Esophagus mucosa (tissue), 1 donor: Measurements from ENCODE around the gene KCNH1. TPM values are rescaled to one million over a fixed set of nuclear protein-coding genes. Genes with fewer than 3 reads are reported as not detected.

ENCODE experiments used
- ATAC-seq: fragments of 200-7000 bp; cut with Tn5 transposase; one replicate; pipeline ENCODE4 v1.9.1; 2020
- total RNA-seq: library from RNA; stranded (reverse); gene quantifications from one replicate; pipeline ENCODE4 v1.2.4, GENCODE V29; 2023
- donor health status: DM: yes; HTN: yes; CAD: no.

Gene KCNH1
- total RNA-seq, 1 donor from 2014 or later: 1.2 TPM

DNA sequence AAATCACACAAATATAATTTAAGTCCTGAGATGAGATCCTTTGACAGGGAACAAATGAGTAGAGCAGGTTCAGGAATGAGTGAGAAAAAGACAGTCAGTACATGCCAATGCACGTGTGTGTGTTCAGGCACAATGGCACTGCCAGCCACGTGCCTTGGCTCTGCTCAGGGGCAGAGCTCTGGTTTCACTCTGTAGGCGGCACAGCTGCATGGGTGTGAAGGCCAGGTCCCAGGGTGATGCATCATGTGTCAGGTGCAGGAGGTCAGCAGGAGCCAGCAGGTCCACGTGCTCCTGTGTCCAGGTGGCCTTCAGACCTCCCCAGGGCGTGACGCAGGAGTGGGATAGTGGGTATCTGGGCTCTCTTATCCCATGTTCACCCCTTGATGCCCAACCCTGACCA lies 386.1 kb downstream of the KCNH1 start:
- peak; percentile 77 for ATAC-seq

DNA sequence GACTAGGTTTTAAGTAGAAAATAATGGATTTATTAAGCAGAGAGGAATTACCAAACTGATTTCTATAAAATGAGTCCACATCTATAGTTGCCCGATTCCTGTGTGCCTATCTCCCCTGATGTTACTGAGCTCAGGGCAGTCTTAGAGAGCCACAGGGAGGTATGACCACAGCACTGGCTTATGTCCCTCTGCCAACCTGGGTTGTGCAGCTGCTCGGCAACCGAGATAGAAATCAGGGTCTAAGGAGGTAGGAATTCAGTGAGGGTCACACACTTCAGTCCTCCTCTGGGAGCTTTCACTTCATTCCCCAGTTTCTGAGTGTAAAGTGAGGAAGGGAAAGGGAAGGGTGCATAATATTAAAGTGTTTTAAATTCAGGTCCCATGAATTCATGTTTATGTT lies 386.8 kb downstream of the KCNH1 start:
- no peak for ATAC-seq

DNA sequence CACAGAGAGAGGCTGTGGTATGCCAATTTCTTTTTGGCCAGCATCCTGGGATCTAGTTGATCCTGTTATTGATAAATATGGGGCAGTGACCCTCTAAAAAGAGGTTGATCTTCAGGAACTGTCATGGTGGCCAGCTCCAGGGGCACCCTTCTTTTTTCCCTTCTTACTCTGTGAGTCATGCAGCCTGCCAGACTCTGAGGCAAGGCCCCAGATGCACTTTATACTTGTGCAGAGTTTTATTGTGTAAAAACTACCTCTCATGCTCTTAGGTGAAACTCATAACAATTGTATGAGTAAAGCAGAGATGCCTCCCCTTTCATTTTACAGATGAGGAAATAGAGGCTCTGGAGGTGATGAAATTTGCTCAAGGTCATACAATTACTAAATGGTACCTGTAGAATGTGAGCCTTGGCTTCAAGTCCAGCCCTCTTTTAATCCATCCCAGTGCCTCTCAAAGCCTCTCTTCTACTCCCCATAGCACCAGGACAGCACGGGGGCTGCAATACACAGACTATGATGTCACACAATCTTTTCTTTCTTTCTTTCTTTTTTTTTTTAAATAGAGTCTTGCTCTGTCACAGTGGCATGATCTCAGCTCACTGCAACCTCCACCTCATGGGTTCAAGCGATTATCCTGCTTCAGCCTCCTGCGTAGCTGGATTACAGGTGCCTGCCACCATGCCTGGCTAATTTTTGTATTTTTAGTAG lies 387.8 kb downstream of the KCNH1 start:
- peak; percentile 15 for ATAC-seq

DNA sequence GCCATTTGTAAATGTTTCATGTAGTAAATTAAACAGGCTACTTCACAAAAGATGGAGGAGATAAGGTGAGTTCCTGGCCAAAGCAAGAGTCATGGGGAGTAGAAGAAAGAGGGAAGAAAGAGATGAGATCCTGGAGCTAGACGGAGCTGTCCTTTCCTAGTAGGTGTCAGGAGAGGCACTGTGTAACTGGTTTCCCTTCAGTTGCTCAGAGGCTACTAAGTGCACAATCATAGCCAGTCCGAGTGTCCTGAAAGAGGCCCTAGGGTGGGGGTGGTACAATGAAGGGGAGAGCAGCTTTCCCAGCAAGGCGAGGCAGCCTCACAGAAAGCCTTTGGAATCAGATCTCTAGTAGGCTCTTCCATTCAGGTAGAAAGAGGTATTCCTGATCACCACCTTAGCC lies 390.9 kb downstream of the KCNH1 start:
- ATAC-seq: no peak

DNA sequence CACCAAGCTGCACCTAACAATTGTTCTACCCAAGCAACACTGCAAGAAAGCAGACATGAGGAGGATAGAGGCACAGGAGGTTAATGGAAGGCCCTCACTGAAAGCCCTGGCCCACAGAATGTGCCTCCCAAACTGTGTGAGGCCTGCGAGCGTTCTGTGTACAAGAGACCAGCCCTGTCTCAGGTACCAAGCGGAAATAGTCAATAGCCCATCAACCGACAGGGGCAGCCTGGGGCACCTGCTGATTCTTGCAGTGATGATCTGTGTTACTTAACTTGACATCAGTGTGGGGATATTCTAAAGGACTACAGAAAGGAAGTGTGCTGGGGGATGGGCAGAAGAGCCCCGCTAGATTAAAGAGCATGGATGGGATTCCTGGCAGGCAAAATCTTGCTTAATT lies 392.4 kb downstream of the KCNH1 start:
- no peak for ATAC-seq

DNA sequence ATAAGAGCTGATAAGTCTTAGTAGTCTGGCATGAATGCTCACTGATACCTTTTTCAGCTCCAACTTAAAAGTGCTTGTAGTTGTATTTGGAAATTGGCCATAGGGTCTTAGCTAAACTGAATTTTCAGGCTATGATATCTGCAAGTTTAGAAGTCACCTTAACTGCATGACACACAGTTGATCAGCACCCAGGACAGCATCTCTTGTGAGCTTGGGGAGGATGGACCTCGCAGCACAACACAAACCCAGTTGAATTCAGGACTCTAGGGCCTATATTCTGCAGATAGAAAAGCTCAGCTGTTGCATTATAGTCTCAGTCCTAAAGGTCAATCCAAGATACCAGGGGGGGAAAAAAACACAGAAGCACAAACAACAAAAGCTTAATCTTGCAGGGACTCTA lies 394.3 kb downstream of the KCNH1 start:
- ATAC-seq: no peak

DNA sequence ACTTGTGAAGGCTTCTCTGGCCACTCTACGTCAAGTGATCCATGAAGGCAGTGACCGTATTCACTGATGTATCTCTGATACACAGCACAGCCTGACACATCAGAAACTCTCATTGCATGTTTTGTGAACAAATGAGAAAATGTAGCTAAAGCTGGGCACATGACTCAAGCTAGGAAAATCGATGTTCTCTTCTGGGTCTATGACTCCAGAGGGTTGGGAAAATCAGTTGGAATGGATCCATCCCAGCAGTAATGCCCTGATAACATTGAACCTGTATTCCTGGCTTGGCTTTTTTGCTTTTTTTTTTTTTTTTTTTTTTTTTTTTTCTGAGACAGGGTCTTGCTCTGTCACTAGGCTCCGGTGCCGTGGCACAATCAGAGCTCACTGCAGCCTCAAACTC lies 395.7 kb downstream of the KCNH1 start:
- no peak for ATAC-seq

DNA sequence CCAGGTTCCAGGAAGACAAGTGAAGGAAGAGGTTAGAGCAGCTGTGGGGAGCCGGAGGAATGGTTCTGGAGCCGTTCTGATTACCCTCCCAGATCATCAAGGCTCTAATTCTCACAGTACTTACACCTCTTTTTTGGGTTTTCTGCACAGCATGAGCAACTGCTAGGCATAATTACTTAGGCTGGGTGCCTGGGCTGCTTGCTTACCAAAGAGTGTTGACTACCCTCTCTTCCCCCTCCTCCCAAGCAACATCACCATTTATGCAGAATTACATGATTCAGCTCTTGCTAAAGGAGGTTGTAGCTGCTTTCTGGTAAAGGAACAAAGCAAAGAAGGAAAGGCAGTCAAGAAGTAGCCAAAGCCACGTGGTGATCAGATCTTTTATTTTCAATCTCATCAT lies 397.2 kb downstream of the KCNH1 start:
- no peak for ATAC-seq

DNA sequence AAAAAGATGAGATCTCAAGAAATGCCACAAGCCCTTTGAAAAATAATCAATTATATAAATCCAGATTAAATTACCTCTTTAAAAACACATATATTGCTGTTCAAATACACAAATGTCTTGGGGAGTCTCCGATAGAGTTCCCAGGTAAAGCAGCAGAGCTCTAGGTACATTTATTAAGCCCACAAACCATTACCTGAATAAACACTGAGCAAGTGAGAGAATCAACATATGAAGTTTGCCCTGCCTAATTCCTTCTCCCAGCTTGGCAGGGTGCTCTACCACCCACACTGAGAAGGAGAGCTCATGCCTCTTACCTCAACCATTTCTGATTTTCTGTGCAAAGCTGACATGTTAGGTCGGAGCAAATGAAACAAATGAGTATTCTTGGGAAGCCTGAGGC lies 402.4 kb downstream of the KCNH1 start:
- ATAC-seq: no peak

DNA sequence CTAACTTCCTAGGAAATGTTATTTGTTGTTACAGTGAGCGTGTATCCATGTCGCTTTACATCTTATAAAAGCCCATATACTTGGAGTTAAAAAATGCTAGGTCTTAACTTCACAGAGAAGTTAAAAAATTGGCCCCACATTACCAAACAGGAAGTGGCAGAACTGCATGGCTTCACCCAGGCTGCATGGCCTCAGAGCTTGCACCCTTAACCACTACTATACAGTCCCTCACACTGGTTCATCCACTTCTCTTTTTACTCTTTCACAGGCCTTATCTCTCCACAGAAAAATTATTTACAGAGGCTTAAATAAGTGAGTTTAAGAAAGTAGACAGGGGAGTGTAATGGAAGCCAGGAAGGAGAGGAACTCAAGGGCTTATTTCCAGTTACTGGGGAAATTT lies 402.8 kb downstream of the KCNH1 start:
- ATAC-seq: no peak

DNA sequence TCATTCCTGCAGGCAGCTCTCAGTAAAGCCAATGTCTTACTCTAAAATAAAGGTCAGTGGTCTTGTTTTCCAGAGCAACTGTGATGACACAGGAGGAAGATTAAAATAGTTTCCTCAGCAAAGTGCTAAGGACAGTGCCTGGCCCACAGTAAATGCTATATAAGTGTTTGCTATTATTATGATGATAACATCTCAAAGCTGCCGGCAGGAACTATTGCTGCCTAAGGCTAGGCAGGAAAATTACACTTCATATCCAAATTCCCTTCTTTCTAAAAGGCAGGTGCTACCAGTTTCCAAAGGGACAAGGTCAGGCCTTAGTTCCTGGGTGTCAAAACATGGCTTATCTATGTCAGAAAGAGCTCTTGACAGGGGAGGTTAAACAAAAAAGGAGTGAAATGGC lies 403.9 kb downstream of the KCNH1 start:
- ATAC-seq: no peak

DNA sequence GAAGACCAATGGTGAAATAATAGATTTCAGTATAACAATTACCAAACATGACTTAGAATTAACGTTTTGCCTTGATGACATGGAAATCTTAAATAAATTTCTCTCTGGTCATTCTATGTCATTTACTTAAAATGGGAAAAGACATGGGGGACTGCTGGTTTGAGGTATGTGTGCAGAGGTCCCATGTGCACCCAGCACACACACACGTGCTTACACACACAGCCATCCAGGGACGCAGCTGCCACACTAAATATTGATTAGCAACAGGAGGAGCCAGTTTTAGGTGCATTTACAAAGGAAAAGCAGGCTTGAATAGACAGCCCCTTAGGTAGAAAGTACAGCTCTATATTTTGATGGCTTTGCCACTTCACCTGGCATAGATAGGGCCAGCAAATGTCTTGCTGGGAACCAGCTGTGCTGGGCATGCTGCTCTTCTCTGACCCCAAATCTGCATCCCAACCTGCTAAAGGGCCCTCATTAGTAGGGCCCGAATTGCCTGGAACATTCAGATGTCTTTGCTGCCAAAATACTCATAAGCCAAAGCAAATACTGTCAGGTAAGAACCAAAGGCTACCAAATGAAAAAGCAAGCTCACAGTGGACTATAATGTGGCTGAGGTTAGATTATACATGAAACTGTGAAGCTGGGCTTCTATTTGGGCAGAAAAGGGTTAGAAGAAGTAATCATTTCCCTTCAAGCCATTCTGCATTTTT lies 405.4 kb downstream of the KCNH1 start:
- no peak for ATAC-seq

DNA sequence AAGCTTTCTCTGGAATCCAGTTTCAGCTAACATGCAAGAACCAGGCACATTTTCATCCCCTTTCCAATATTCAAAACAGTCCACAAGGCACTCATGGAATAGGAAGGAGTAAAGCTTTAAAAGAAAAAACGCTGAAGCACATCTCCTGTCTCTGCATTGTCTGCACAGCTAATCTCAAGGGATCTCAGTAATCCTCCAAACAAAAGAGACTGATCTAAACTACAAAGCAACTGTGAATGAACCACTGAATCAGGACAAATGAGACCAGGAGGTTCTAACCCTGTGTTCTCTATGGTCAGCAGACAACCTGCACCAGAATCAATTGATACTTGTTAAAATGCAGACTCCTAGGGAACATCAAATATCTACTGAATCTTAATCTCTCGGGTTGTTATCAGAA lies 406.2 kb downstream of the KCNH1 start:
- ATAC-seq: no peak

DNA sequence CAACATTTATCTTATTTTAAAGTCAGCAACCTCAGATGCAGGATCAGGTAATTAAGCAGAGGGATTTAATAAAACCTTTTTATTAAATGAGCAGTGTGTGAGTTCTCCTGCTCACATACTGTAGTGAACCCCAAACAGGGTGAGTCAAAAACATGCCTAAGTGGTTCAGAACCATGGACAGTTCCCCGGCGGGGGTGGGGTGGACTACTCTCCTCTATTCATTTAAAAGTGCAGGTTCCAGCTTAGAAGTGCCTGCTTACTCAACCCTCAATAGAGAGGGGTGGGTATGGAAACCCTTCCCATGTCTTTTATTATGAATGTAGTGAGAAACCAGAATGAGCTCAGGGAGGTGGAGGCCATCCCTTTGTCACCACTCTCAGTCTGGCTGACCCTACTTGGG lies 407.3 kb downstream of the KCNH1 start:
- peak; percentile 67 for ATAC-seq

DNA sequence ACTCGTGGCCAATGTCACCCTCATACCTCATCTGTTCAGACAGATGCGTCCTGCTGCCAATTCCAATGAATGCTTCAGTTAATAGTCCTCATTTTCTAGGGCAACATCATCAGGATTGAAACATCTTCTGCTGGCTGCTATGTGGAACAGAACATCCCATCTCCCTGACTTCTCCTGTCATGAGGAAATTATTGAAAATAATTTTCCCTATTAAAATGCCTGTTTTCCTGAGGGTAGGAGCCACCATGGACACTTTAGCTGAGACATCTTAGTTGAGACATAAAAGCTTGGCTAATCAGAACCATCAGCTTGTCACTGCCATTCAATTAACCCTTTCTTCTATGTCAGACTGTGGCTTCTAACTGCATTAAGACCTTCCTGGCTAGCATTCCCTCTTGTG lies 409.2 kb downstream of the KCNH1 start:
- ATAC-seq: no peak

DNA sequence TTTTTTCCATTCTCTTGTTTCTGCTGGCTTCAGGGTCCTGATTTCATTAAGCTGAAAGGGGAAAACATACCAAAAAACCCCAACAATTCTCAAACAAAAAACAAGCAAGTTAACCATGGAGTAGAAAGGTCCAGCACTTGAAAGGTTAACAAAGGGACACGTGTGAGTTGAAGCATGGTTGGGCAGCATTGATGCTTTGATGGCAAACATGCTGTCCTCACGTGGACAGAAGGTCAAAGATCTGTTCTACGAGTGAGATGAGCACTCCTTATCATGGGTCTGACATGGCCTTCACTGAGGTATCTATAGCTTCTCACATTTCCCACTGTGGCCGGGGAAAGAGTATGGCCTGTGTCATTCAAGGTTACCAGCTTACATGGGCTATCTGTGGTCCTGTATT lies 410.3 kb downstream of the KCNH1 start:
- ATAC-seq: no peak

DNA sequence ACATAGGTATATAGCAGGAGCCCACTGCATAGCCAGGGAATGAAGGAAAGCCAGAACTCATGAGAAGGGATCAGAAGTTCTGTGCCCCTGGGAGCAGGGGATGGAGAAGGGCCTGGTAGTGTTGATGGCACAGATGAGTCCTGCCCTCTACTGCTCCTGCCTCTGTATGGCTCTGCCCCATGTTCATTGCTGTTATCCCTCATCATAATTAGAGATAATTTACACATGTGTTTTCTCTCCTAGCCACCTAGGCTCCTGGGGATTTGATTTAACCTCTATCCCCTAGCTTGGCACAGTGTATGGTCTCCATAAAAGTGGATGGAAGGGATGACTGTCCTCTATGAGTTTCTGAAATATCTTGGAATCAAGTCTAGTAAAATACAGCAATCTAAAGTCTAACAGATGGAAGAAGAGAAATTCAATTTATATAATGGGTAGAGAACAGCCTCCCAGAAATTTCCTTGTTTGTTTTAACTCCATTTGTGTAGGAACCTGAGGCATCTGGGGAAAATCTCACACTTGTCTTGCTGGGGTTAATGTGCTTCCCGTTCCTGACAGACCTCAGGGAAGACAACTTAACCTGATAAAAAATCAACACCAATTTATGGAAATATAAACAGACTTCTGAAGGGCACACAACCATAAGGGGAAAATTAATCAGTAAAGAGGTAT lies 411.4 kb downstream of the KCNH1 start:
- ATAC-seq: no peak

DNA sequence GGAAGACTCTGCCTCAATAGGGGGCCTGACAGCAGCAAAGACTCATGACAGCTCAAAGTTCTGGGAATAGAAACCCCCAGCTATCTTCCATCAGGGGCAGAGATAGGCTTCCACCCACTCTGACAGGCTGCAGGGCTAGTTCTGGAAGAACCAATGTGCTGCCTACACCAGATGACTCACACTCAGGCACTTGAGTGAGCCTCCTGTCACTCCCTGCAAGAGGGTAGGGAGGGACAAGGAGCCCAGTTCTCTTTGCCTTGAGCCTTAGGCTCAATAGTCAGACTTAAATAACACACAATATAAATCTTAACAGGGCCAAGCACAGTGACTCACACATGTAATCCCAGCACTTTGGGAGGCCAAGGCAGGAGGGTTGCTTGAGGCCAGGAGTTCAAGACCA lies 418.9 kb downstream of the KCNH1 start:
- peak; percentile 81 for ATAC-seq

DNA sequence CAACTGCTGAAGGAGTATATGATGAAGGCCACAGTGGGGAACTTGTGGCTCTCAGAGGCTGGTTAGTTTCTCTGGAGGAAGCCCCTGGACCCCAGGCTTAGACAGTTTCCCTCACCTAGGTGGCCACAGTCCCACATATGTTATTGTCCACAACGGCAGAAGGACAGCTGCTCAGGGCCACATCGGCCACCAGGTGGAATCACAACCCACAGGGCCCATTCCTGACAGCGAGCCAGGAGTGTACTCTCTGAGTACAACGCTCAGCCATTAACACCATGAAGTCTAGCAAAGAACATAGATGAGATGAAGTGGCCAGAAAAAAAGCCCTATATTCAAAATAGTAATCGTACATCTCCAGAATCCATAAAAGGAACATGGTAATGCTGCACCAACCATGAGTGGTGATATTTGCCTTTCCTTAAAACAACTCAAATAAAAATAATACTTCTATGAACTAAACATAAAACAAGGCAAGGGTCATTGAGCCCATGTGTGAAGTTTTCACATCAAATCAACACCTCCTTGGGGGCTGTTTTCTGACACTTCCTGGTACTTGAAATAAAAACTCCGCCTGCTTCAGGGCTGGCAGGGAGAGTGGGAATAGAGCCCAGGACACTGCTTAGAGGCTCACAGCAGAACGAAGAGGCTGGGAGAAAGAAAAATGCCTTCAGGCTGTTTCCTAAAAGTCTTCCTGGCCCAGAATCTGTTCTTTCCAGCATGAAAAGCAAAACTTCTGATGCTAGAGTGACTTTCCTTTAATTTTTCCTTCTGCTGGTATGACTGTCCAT lies 421.9 kb downstream of the KCNH1 start:
- no peak for ATAC-seq

DNA sequence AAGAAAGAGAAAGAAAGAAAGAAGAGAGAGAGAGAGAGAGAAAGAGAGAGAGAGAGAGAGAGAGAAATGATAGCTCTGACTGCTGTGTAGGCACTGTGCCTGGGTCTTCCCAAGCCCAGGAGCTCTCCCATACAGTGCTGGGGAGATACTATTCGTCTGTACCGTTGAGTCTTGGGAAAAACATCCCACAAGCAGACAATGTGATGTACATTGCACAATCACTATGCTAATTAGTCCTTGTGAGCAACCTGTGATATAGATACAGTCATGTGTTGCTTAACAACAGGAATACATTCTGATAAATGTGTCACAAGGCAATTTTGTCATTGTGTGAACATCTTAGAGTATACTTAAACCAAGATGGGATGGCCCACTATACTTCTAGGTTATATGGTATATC lies 424.2 kb downstream of the KCNH1 start:
- ATAC-seq: peak; percentile 39

DNA sequence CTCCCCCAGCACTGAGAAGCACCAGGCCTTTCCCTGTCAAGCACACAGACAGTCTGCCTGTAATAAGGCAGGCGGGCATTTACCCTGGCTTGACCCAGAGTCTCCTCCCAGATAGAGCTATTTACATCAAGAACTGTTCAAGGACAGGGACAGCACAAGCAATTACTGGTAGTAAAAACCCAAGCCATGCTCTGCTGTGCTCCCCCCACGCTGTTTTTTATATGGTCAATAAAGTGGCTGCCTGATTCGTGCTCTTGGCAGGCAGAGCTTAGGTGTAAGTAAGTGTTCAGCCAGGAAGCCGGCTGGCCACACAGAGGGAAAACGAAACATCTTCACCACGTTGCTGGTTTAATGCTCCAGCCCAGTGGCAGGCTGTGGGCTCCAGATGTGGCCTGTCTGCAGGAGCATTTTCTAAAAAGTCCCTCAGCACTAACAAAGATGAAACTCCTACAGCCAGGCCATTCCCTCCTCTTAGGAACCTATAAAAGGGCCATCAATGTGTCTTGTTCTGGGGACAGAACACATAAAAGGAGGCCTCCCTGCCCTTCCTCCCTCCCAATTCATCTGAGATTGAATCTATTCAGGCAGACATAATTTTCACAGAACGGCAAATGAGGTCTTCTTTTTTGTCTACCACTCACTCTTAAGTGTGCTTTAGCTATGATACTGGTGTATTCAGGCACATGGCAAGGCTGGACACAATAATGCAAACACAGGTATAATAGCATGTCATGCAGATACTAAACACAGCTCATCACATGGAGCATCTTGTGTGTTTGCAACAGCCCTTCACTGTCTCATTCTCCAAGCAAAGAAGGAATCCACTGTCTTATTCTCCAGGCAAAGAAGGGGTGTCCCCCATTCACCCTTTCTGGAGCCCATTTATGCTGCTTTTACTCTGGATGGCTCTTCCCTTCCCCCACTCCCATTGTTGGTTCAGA lies 426.4 kb downstream of the KCNH1 start:
- no peak for ATAC-seq

DNA sequence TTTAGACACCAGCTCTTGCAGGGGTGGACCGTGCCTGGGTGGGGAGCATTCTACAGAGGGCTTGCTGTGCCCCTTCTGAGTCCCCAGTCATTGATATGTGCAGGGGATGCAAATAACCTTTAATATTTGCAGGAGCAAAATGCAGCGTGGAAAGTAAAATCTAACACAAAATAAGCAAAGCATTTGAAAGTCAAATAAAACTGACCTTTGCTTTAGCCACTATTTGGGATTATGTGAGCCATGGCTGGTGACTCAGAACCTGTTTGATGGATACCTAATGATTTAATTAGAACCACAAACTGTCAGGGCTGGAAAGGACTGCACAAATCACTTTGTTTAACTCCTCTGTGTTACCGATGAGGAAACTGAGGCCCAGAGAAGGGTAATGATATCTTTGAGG lies 427.7 kb downstream of the KCNH1 start:
- no peak for ATAC-seq
